Stimulated activated CD8-positive, alpha-beta memory T cell treated with anti-CD3 and anti-CD28 coated beads, Interleukin-15, amount 100 ng/mL, for 1 hour (primary cell): Measurements from ENCODE around the gene ANKRD39.
"Not testable (repeated sequence)": the region's sequence is repeated elsewhere in the genome, so short reads cannot be mapped to it uniquely, and the experiment has no call there.

Experiments used
- DNase-seq: peaks from one replicate; pipeline ENCODE4 v3.0.0-alpha.2; 2020; ENCODE audit warnings: low read depth

ANKRD39 gene

DNA sequence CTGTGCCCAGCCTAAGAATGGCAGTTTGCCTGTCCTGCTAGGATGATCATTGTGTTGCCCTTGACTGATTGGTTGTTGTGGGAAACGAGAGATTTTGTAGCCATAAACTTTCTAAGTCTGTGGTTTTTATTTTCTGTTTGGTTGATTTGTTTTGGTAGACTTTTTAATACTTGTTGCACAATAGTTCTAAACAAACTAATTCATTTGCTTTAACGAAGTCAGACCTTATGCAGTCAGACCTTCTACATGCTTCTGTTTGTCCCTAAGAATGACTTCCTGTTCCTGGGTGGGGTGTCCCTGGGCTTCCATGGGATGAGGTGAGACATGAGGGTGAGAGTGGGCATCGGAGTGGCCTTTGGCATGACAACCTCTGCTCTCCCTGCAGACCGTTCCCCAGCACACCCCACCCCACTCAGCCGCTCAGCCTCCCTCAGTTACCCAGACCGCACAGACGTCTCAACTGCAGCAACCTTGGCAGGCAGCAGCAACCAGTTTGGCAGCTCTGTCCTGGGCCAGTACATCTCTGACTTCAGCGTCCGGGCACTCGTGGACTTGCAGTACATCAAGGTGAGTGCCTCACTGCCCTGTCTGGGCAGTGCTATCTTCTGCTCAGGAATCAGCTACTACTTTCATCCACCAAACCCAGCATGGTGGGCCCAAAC is 49.5 kb downstream of the ANKRD39 start:
- DNase-seq = no peak

DNA sequence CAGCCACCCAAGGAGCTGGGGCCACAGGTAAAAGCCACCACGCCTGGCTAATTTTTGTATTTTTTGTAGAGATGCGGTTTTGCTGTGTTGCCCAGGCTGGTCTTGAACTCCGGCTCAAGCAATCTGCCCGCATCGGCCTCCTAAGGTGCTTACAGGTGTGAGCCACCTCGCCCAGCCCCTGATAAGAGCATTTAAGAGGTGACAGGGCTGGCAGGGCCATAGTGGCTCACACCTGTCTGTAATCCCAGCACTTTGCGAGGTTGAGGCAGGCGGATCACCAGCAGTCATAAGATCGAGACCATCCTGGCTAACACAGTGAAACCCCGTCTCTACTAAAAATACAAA is 50.7 kb downstream of the ANKRD39 start:
- no peak for DNase-seq

DNA sequence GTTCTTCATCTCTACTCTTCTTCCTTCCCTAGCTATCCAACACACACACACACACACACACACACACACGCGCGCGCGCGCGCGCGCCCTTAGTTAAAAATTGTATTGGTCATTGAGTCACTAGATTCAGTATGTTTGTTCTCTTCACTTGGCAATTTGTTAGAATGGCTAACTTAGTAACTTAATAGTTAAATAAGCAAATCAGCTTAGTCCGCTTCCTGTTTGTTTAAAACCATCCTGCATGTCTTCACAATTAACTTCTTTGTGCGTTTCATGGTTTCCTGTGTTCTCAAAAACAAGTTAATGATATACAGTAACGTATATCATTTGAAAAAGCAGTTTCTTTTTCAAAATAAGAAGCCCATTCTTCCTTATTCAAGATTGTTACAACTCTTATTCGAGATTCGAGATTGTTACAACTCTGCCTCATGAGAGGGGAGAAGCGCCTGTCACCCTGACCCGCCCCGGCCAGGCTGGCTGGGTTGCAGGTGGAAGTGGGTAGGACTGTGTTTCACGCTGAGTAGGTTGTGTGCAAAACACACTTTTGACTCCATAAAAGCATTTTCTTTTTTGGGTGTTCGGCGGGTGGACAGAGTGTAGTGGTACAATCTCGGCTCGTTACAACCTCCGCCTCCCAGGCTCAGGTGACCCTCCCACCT is 51.2 kb downstream of the ANKRD39 start:
- DNase-seq = no peak

DNA sequence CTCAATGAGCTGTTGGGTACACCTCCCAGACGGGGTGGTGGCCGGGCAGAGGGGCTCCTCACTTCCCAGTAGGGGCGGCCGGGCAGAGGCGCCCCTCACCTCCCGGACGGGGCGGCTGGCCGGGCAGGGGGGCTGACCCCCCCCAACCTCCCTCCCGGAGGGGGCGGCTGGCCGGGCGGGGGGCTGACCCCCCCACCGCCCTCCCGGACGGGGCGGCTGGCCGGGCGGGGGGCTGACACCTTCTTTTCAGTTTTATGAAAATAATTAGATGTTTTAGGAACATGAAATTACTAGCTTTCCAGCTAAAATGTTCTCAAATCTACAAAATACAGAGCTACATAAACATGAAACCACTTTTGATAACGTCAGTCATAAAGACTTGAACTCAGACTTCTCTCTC is 51.9 kb downstream of the ANKRD39 start:
- DNase-seq = not testable (repeated sequence)

DNA sequence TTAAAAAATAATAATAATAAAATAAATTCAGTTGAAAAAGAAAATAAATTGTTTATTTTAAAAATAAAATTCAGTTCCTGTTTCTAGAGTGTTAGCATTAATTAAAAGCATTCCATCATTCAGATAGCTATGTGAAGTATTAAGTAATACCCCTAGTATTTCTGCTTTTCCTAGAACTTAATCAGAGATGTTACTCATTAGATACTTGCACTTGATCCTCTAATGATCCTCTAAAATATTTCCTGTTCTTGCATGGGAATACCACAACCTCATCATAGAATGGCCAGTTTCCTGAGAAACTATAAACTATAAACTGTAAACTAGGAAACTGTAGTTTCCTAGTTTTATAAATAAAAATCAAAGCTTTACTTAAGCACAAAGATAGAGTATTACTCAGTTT is 52.8 kb downstream of the ANKRD39 start:
- DNase-seq = no peak

DNA sequence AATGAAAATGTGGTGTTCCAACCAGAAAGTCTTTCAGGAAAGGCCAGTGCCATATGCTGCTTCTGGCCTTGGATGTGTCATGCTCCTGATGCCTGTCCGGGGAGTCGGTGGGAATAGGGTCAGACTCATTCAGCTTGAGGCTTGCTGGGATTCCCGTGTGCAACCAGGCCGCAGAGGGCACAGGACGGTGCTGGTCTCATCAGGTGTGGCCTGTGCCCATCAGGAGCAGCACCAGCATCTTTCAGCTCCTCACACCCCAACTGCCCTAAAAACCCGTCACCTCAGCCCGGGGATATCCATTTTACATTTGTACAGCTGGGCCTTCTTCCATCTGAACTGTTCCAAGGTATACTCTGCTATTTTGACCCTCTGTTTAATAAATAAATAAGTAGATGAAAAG is 55.1 kb downstream of the ANKRD39 start:
- no peak for DNase-seq

DNA sequence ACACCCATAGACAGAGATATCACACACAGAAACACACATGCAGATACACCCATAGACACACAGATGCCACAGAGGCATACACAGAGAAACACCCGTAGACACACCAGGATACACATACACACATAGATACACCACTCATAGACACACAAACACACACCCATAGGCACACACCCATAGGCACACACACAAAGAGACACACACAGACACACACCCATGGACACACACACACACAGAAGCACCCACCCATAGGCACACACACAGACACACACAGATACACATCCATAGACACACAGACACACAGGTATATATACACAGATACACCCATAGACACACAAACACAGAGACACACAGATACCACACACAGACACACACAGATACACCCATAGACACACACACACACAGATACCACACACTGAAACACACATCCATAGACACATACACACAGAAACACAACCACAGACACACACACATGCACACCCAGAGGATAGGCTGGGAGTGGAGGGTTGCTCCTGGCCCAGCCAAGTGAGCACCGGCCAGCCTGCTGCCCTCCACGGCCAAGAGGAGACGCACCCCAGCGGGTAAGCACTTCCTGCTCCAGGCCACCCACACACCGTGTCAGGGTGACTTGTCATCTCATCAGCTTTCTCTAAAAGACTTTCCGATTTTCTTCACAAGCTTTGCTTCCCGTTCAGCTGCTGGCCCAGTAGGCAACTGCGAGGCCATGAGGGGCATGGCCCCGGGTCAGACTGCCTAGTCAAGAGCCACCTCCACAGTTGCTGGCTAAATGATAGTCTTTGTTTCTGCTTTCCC is 55.8 kb downstream of the ANKRD39 start:
- DNase-seq = no peak

DNA sequence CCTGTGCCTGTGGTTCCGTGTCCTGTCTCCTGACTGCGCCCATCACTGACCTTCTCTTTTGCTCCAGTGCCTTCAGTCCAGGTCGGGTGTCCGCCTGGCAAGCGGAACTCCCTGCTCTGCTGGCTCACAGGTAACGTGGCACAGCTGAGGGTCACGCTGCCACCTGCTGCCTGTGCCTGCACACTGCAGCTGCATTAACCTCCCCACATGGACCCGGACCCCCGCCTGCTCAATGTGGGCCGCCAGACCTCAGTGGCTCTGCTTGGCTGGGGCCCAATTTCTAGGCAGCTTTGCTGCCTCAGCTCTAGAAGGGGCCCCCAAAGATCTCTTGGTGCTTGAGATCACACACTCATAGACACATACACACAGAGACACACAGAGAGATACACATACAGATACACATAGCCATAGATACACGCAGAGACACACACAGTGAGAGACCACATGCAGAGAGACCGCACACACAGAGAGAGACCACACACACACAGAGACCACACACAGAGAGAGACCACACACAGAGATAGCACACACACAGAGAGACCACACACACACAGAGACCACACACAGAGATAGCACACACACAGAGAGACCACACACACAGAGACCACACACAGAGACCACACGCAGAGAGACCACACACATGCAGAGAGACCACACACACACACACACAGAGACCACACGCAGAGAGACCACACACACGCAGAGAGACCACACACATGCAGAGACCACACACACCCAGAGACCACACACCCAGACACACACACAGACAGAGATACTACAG is 56.6 kb downstream of the ANKRD39 start:
- peak; percentile 40 for DNase-seq

DNA sequence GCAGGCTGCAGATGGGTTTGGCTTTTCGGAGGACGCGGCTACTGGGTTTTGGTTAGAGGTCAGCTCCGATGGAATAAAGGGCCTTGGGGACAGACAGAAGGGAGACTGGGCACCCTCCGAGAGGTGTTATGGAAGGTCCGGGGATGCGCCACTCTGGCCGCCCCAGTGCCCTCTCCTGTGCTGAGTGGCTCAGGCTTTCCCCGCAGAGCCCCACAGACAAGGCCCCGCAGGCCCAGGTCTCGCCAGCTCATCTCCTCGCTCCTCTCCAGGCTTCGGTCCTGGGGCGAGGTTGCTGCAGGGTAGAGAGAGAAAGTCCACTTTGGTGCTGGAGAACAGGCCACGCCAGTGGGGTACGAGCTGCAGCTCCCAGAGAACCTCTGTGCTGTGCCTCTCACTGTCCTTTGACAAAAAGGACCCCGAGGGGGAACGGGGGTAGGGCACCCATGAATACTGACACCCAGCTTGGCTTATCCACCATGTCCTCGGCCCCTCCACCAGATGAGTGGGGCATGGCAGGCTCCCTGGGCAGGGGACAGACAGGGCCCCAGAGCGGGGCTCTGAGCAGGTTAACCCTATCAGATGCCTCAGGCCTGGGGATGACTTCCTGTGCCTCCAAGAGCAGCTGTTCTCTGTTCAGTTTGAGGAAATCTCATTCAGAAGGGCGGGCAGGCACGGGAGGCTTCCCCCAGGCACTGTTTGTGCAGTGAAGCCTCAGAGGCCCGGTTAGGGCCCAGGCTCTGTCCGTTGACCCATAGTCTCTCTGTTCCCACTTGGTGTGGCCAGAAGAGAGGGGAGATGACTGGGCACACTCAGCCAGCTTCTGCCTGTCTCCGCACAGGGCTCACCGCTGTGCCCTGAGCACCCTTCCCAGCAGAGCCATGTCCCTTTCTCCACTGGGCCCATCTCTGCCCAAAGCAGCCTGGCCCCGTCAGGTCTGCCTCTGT is 57.5 kb downstream of the ANKRD39 start:
- DNase-seq = no peak

DNA sequence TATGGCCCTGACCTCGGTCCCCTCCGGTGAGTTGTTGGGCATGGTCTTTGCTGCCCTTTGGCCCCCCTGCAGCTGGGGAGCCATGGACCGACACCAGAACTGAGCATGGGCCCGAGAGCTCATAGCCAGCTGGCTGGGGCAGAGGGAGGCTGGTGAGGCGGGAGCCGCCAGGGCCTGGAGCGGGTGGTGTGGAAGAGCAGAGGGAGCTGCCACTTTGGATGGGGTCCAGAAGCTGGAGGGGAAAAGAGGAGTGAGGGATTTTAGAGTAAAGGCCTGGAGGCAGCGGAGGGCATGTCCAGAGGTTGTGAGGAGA is 58.2 kb downstream of the ANKRD39 start:
- no peak for DNase-seq

DNA sequence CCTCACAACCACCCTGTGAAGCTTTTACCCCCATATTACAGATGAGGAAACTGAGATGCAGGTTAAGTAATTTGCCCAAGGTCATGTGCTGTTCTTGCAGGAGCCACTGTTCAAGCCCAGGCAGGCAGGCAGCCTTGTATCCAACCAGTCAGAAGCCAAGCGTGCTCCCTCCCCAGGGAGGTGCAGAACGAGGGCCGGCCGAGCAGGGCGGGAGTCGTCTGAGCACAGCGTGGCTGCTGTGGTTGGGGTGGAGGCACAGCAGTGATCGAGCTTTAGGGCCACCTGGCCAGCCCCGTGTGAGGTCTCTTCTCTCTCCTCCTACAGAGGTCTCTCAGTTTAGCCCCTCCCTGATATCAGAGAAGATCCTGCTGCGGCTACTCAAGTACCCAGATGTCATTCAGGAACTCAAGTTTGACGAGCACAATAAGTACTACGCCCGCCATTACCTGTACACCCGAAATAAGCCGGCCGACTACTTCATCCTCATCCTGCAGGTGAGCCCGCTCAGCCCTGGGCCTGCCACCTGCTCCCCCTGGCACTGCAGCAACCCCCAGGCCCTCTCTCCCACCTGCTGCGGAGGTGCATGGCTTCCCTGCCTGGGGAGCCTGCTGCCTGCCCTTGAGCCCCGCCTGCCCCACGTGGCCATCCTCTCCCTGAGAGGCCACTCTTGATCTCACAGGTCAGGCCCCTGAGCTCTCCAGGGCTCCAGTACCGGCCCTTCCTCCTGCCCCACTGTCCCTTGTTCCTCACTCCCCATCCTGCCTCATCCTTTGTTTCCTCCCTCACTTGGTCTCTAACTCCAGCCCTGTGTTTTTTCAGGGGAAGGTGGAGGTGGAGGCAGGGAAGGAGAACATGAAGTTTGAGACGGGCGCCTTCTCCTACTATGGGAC is 58.8 kb downstream of the ANKRD39 start:
- DNase-seq = no peak
